Suppressor macrophage treated with lipopolysaccharide for 4 hours (primary cell): ENCODE measurements around the gene CPA4.
"Not testable (repeated sequence)": the region's sequence is repeated elsewhere in the genome, so short reads cannot be mapped to it uniquely, and the experiment has no call there.

Experiments used
- DNase-seq: peaks from one replicate; pipeline ENCODE4 v3.0.0-alpha.2; 2020

The CPA4 gene

DNA sequence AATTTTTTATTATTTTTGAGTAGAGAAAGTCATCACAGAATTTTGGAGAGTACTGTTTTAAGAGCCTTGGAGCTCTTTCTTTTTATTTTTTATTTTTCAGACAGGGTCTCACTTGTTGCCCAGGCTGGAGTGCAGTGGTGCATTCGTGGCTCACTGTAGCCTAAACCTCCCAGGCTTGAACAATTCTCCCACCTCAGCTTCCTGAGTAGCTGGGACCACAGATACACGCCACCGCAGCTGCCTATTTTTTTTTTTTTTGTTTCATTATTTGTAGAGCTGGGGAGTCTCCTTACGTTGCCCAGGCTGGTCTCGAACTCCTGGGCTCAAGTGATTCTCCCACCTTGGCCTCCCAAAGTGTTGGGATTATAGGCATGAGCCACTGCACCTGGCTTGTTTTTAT, 10.6 kb downstream of the CPA4 start:
- DNase-seq = no peak

DNA sequence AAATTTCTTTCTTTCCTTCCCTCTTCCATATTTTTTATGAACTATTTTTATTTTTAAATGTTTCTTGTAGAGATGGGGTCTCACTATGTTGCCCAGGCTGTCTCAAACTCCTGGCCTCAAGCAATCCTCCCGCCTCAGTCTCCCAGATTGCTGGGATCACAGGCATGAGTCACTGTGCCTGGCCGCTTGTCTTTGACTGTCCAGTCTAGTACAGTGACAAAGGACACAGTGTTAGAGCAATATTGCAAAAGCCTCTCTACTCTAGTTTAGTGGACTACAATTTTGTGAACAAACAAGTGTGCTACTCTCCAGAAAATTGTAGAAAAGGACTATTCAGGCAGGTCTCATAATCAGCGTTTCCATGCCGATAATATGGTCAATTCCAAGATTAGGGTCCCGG, 11.0 kb downstream of the CPA4 start:
- DNase-seq = no peak

DNA sequence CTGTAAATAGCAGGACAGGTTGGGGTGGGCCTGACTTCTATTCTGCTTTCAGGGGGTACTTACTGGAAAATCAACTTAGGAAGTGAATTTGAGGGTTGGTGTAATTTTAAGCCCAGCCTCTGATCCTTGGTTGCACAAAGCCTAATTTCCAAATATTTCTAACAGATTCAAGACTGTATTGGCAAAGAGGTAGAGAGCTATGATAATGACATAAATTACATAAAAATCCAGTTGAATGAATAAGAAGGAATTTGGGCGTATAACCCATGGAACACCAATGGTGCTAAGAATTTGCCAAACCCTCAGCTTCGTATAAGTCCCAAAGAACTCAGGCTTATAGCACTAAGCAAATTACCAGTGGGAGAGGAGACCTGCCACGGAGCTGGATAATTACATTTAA, 11.9 kb downstream of the CPA4 start:
- DNase-seq = no peak

DNA sequence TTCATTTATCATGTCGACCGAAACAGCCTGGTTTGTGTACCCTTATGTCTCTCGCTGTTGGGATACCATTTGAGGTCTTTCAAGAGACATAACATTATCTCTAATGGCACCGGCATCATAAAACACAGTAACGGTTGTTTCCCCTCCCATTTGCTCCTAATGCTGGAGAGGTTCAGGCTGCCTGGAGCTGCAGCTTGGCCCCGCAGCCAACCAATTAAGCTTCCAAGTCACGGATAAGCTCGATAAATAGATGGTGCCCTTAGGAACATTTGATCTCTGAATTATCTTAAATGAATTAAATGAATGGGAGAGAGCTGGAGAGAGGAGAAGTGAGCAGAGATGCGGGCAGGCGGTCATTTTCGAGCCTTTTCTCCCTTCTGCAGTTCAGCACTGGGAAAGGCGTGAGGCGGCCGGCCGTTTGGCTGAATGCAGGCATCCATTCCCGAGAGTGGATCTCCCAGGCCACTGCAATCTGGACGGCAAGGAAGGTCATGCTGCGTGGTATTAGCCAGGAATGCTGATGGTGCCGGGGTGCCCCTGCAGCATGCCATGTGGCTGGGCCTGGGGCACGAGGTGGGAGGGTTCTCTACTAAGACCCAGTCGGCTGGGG, 12.6 kb downstream of the CPA4 start:
- DNase-seq = no peak

DNA sequence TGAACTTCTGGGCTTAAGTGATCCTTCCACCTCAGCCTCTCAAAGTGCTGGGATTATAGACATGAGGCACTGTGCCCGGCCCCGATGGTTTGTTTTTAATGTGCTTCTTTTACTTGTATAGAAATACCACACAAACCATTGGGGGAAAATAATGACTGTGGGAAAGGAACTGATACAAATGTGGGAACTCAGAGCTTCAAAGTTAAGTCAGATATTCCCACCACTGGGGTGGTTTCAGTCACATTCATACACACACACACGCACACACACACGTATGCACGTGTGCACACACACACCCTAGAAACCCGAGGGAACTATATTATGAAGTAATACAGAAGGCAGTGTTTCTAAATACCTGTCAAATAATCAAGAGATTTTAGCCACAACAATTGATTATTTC, 17.0 kb downstream of the CPA4 start:
- no peak for DNase-seq

DNA sequence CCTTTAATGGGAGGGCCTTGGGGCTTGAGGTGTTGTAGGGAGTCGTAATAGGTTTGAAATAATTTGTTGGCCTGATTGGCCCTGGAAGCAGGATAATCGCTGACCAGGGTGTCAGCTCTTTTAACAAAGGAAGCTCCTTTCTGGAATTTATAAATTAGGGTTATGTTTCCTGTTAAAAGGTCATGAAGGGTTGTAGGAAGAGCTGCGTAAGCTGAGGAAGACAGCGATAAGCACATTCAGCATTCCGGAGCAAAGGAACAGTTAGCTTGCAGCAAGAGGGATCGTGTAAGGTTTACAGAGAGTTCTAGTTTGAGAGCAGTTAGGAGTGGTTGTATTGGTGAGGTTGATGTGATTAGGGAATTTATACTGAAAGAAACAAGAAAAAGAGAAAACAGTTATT, 21.3 kb downstream of the CPA4 start:
- DNase-seq = no peak

DNA sequence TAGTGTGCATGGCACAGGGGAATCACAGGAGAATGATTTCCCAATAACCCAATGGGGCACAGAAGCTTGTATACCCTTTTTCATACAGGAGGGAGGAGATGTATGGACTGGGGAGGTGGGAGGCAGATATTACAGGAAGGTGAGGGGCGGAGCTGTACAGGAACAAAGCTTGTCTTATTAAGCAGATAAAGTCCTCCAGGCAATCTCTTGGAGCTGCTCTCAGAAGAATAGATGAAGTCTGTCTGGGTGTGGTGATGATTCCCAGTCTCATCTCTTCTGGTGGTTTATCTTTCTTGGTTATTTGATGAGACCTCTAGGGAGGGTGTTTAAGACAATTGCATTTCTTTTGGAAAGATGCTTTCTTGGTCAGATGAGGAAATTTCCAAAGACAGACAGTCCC, 26.6 kb downstream of the CPA4 start:
- no peak for DNase-seq

DNA sequence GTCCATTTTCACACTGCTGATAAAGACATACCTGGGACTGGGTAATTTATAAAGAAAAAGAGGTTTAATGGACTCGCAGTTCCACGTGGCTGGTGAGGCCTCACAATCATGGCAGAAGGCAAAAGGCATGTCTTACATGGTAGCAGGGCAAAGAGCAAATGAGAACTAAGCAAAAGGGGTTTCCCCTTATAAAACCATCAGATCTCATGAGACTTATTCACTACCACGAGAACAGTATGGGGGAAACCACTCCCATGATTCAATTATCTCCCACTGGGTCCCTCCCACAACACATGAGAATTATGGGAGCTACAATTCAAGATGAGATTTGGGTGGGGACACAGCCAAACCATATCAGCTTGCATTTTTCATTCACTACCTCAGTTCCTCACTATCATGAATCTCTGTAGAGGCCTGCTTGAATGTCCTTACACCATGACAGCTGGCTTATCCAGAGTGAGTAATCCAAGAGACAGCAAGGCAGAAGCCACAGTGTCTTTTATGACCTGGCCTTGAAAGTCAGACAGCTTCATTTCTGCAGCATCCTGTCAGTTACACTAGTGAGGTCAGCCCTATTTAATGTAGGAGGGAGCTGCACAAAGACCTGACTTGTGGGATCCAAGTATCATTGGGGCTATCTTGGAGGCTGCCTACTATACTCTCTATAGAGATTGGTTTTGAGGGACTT, 28.7 kb downstream of the CPA4 start:
- not testable (repeated sequence) for DNase-seq

DNA sequence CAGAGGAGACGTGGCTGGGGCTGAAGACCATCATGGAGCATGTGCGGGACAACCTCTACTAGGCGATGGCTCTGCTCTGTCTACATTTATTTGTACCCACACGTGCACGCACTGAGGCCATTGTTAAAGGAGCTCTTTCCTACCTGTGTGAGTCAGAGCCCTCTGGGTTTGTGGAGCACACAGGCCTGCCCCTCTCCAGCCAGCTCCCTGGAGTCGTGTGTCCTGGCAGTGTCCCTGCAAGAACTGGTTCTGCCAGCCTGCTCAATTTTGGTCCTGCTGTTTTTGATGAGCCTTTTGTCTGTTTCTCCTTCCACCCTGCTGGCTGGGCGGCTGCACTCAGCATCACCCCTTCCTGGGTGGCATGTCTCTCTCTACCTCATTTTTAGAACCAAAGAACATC, 29.7 kb downstream of the CPA4 start:
- no peak for DNase-seq

DNA sequence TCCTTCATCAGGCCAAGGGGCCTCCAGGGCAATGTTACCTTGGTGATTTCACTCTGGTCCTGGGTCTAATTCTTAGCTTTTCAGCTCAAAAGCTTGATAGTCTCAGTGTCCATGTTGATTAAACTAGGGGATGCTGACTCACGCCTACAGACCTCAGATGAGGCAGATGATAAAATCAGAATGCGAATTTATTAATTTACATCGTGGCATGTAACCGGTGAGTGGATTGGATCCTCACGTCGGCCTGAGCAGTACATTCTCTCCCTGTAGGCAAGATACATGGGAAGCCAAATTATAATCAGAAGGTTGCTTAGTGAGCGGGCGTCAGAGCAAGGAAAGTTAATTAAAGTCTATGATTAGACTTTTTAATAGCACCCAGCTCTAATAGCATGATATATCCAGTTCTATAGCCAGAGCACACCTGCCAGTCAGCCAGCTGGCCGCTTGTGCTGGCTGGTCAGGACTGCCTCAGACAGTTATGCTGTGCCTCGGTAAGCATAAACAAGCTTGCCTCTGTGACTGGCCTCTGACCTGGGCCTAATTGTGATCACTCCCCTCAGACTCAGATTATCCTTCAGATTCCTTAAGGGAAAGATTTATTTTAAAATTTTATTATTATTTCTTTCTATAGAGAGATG, 31.5 kb downstream of the CPA4 start:
- DNase-seq = no peak

DNA sequence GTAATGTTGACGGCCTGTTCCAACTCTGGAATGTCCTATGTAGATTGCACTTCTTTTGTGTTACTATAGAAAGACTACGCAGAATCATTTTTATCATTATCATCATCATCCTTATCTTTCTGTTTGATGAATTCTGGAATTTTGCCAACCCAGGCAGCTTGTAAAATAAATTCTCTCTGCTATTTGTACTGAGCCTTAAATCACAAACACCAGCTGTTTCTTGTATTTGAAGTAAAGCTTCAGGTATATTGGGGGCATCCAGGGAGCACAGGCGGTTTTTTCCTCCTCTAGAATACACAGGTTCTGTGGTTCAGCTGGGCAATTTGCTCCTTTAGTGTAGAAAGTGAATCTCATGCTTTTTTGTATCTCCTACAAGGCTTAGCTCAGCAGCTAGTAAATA, 36.7 kb downstream of the CPA4 start:
- no peak for DNase-seq

DNA sequence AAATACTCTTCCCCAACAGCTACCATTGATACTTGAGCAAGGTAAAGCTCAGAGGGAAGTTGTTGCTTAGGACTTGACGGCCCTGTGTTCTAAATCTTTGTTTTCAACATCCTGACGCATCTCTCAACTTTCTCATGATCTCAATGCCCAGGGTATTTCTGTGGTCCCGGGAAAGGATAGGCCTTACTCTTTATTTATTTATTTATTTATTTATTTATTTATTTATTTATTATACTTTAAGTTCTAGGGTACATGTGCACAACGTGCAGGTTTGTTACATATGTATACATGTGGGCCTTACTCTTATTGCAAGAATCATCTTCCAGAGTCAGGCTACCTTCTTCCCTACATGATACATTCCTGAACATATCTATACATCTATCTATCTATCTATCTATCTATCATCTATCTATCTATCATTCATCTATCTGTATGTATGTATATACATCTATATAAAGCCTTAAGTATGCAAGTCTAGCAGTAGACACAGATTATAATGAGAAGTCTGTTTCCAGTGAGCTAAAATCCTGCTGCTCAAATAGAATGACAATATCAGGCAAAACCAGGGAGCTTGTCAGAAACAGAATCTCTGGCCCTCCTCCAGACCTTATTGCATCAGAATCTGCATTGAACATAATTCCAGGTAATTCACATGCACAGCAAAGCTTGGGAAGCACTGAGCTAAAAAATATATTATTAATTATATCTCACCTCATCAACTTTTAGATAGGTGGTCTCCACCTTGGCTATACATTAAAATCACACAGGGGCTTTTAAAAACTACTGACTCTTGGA, 39.5 kb downstream of the CPA4 start:
- DNase-seq = no peak

DNA sequence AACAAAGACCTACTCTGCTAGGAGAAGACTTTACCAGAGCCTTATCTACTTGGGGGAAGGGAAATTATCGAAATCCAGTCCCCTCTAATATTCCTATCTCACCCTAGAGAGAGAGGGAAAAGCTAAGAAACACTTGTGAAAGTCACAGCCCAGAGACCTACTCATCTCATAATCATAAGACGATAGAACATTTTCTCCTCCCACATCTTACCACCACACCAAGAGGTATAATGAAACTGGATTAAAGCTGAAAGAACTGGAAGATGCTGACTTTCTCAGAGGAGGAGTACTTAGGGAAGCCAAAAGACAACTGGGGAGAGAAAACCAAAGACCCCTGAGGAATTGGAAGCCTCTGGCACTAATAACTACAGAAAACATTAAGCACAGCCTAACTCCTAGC, 40.9 kb downstream of the CPA4 start:
- DNase-seq = no peak

DNA sequence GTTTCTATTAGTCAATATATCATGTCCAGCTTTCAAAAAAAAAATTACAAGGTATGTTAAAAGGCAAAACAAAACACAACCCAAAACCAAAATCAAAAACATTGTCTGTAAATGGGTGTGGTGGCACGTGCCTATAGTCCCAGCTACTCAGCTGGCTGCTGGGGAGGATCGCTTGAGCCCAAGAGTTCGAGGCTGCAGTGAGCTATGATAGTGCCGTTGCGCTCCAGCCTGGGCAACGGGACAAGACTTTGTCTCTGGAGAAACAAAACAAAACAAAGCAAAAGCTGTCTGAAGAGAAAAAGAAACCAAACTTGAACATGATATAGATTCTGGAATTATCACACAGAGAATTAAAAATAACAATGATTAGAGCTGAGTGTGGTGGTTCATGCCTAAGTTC, 41.3 kb downstream of the CPA4 start:
- no peak for DNase-seq

DNA sequence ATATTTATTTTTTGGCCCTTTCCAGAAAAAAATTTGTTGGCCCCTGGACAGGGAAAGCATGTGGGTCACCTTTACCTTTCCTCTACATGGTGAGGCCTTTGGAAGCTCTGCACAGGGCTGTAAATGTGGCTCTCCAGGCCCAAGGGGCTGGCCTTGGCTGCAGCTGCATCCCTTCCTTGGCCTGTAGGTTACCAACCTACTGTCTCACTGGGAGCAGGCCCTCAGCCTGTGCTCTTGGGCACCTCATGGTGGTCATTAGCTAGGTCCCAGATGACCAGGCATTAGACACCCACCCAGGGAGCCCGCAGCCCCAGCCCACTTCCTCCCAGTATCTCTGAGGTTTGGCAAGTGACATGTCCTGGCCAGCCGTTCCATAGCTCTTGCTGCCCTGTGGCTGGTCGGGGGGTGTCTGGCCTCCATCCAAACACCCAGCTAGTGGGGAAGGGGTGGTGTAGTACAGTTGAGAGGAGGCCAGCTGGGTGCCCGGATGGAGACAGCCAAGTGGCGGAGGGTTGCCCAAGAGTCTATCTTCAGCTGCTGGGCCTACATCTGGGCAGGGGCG, 44.5 kb downstream of the CPA4 start:
- DNase-seq = no peak

DNA sequence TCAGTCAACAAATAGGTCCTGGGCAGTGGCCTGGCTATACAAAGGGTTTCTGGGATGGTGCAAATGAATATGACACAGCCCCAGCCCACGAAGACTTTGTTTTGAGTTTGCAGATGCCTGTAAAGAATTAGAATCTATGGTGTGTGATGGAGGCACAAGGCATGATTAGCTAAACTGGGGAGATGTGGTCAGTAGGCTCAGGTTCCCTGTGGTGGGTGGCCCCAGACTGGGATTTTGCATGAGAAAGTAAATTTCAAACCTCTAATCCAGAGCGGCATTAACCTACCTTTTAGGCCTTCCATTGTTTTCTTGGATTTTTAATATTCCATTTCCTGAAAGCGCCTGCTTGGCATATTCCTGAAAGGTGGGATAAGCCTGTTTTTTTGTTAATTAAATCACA, 45.3 kb downstream of the CPA4 start:
- DNase-seq = no peak

DNA sequence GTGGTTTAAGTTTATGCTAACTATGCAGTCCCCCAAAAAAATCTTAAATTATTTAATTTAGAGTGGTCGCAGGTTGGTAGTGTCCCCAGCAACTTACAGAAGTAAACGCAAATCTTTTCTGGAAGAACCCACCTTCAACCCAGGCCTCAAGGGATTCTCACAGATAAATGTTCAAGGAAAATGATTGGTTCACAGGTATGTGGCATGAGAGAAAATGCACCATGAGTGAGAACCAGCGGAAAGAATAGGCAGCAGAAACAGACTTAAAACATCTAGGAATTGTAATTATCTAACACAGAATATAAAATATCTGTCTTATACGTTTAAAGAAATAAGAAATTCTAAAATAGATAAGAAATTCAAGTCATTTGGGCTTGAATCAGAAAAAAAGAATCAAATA, 48.9 kb downstream of the CPA4 start:
- no peak for DNase-seq

DNA sequence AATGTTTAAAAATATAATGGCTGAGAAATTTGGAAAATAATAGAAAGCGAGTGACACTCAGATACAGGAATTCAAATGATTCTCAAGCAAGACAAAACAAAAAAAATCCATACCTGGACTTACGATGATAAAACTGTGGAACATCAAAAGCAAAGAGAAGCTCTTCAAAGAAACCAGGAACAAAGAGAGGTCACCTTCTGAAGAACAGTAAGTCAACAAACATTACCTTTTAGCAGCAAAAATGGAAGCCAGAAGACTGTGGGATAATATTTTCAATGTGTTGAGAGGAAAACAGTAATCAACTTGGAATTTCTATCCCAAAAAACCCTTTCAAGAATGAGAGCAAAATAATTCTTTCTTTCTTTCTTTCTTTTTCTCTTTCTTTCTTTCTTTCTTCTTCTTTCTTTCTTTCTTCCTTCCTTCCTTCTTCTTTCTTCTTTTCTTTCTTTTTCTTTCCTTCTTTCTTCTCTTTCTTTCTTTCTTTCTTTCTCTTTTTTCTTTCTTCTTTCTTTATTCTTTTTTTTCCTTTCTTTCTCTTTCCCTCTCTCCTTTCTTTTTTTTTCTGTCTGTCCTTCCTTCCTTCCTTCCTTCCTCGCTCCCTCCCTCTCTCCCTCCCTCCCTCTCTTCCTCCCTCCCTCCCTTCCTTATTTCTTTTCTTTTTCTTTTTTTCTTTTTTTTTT, 49.9 kb downstream of the CPA4 start:
- DNase-seq = no peak

DNA sequence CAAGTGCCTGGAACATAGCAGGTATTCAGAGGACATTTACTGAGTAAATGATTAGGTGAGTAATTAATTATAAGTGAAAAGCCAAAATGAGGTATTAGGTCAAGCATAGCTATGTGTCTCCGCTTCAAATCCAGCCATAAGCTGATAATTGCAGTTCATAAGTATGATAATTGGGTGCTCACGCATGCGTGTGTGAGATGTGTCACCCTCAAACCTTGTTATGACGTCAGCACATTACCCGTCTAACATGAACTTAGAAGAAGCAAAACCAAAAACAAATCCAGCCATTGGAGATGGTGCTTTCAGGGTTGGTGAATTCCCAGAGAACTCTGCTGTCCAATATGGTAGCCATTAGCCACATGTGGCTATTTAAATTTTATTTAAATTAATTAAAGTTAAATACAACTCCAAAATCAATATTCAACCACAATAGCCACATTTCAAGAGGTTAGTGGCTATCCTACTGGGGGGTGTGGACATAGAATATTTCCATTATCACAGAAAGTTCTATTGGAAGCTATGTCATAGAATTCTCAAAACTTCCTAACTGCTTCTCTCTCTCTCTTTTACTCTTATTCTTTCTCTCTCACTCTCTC, 51.4 kb downstream of the CPA4 start, which contains the start of gene CPA5:
Gene CPA5, plus strand, starts transcription at position 546 of the 596 bp plus-strand sequence. CDS start 1,670 bp downstream, outside the sequence.
- no peak for DNase-seq

DNA sequence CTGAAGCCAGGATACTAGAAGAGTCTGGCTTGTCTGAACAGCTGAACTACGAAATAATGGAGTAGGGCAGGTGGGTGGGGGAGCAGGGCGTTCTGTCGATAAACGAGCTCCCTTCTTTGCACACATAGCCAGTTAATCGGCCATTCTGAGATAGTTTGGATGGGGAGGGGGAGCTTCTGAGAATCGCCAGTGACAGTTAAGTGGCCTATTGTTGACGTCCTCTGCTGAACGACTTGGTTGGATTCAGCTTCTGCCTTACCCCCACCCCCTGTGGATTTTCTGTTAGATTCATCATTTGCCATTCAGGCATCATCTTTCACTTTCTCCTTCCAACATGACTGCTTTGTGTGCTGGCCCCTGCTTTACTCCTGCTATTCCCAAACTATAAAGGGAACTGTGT, 52.2 kb downstream of the CPA4 start:
- DNase-seq = no peak

DNA sequence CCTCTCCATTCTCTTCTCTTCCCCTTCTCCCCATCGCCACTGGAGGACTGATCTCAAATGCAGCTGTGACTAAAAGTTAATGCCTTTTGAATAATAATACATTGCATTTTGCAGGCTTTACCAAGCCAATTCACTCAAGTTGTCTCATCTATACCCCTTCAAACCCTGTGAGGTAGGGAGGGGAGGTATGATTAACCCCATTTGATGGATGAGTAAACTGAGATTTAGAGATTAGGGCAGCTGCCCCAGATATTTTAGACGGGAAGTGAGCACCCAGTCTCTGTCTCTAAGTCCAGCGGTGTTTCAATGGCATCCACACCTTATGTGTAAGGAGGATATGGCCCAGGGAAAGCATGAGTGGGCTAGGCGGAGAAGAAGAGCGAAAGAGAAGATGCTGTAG, 52.8 kb downstream of the CPA4 start:
- DNase-seq = no peak

DNA sequence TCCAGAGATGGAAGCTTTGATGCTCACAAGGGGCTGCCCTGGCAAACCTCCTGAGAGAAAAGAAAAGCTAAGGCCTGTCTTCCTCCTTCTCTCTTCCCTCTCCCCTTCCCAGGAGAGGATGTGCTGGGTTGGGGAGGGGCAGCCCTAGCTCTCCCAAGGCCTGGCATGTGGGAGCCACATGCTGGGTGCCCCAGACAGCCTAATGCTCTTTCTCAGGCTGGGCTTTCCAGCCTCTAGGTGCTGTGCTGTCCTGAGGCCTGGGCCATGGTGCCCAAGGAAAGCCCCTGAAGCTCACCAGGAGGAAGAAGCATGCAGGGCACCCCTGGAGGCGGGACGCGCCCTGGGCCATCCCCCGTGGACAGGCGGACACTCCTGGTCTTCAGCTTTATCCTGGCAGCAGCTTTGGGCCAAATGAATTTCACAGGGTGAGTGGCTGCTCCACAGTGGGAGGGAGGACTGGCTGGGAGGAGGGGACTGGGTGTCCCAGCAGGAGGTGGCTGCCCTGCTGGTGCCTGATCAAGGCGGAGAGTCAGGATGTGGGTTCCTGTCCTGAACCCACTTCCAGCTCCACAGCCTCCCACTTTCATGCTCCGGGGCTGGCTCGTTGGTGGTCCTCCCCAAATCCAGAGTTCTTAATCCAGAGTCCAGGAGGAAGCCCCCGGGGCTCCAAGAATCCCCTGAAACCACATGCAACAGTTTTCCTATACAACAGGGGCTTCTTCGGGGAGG, 53.4 kb downstream of the CPA4 start:
- DNase-seq = no peak
